ENCODE data around the gene GP1BA.

DNA sequence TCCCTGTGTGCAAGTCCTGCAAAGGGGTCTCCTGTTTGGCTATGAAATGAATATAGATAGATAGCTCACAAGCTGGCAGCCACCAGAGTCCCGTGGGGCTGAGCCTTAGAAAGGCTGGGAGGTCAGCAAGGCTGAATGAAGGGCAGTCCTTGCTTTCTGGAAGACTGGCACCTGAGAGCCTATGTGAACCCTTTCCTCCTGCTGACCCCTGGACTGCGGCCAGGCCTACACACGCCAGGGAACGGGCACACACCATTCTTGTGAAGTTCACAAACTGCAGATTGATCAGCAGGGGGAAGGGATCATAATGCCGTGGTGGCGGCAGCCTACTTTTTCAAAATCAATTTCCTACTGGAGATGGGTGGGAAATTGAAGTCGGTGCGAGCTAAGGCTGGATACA, 33.7 kb upstream of the GP1BA start:
- TF ChIP-seq, protein P1, sequence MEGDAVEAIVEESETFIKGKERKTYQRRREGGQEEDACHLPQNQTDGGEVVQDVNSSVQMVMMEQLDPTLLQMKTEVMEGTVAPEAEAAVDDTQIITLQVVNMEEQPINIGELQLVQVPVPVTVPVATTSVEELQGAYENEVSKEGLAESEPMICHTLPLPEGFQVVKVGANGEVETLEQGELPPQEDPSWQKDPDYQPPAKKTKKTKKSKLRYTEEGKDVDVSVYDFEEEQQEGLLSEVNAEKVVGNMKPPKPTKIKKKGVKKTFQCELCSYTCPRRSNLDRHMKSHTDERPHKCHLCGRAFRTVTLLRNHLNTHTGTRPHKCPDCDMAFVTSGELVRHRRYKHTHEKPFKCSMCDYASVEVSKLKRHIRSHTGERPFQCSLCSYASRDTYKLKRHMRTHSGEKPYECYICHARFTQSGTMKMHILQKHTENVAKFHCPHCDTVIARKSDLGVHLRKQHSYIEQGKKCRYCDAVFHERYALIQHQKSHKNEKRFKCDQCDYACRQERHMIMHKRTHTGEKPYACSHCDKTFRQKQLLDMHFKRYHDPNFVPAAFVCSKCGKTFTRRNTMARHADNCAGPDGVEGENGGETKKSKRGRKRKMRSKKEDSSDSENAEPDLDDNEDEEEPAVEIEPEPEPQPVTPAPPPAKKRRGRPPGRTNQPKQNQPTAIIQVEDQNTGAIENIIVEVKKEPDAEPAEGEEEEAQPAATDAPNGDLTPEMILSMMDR (conservative IDR thresholded peaks at IDR 0.05; ENCODE audit: low read depth in 2 of 2) = no peak
- TF ChIP-seq EZH2 (IDR thresholded peaks at IDR 0.05; ENCODE audit: low read depth, unreplicated experiment) (no peak), EZH2phosphoT487 (IDR thresholded peaks at IDR 0.05; ENCODE audit: unreplicated experiment) (no peak), CREB1 (CRISPR knock-in tag; IDR thresholded peaks at IDR 0.05; ENCODE audit: low read depth) (no peak), POLR2AphosphoS5 (IDR thresholded peaks at IDR 0.05; ENCODE audit: low read depth) (no peak), ZNF331 (CRISPR knock-in tag; IDR thresholded peaks at IDR 0.05; ENCODE audit: low read depth) (no peak), JUNB (IDR thresholded peaks at IDR 0.05; ENCODE audit: unreplicated experiment) (no peak), STAT1 (IDR thresholded peaks at IDR 0.05; ENCODE audit: unreplicated experiment) (no peak), ZNF114 (CRISPR knock-in tag; IDR thresholded peaks at IDR 0.05) (no peak)
- TF ChIP-seq, protein P2, sequence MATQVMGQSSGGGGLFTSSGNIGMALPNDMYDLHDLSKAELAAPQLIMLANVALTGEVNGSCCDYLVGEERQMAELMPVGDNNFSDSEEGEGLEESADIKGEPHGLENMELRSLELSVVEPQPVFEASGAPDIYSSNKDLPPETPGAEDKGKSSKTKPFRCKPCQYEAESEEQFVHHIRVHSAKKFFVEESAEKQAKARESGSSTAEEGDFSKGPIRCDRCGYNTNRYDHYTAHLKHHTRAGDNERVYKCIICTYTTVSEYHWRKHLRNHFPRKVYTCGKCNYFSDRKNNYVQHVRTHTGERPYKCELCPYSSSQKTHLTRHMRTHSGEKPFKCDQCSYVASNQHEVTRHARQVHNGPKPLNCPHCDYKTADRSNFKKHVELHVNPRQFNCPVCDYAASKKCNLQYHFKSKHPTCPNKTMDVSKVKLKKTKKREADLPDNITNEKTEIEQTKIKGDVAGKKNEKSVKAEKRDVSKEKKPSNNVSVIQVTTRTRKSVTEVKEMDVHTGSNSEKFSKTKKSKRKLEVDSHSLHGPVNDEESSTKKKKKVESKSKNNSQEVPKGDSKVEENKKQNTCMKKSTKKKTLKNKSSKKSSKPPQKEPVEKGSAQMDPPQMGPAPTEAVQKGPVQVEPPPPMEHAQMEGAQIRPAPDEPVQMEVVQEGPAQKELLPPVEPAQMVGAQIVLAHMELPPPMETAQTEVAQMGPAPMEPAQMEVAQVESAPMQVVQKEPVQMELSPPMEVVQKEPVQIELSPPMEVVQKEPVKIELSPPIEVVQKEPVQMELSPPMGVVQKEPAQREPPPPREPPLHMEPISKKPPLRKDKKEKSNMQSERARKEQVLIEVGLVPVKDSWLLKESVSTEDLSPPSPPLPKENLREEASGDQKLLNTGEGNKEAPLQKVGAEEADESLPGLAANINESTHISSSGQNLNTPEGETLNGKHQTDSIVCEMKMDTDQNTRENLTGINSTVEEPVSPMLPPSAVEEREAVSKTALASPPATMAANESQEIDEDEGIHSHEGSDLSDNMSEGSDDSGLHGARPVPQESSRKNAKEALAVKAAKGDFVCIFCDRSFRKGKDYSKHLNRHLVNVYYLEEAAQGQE (IDR thresholded peaks at IDR 0.05; ENCODE audit: unreplicated experiment) = no peak
- TF ChIP-seq, protein P3, sequence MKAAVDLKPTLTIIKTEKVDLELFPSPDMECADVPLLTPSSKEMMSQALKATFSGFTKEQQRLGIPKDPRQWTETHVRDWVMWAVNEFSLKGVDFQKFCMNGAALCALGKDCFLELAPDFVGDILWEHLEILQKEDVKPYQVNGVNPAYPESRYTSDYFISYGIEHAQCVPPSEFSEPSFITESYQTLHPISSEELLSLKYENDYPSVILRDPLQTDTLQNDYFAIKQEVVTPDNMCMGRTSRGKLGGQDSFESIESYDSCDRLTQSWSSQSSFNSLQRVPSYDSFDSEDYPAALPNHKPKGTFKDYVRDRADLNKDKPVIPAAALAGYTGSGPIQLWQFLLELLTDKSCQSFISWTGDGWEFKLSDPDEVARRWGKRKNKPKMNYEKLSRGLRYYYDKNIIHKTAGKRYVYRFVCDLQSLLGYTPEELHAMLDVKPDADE (IDR thresholded peaks at IDR 0.05) = no peak
